Astrocyte of the spinal cord (primary cell): ENCODE results near the gene TDRD15.

Source experiments
- DNase-seq: peaks from one replicate; pipeline ENCODE4 v3.0.0; 2011; ENCODE audit warnings: low read depth, low spot score
- H3K4me3 ChIP-seq: 2 replicates; pipeline ENCODE4 v1.5.1; 2011; ENCODE audit warnings: low read depth, mild to moderate bottlenecking, low read length, moderate library complexity
- in situ Hi-C: cut with HindIII; loops from 2 replicates; pipeline ENCODE4 v1.10.0; 2017; ENCODE audit warnings: low sequenced_read_pairs
- TF ChIP-seq, protein P1 (sequence below): IDR thresholded peaks from 2 replicates; pipeline ENCODE4 v1.5.1; 2012; ENCODE audit warnings: low read depth, mild to moderate bottlenecking, low read length, inconsistent platforms

The TDRD15 gene

DNA sequence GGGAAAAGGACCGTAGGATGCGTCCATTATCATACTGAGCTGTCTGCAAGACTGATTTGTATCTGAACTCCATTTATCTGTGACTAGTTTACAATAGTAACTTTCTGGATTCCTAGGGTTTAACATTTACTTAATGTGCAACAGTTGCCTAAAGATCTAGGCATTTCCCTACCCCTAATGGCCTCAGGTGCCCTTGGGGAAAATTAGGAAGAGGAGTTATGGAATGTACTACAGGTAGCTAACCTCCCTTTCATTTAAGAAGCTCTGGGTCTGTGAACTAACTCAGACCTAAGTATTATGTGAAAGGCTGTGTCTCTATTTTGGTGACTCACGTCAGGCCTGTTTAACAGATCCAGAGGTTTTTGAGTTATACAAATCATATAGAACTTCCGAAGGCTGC lies 59.5 kb downstream of the TDRD15 start:
- in situ Hi-C loops: no loop called here
- no peak overlapping the region for H3K4me3 ChIP-seq
- TF ChIP-seq, protein P1, sequence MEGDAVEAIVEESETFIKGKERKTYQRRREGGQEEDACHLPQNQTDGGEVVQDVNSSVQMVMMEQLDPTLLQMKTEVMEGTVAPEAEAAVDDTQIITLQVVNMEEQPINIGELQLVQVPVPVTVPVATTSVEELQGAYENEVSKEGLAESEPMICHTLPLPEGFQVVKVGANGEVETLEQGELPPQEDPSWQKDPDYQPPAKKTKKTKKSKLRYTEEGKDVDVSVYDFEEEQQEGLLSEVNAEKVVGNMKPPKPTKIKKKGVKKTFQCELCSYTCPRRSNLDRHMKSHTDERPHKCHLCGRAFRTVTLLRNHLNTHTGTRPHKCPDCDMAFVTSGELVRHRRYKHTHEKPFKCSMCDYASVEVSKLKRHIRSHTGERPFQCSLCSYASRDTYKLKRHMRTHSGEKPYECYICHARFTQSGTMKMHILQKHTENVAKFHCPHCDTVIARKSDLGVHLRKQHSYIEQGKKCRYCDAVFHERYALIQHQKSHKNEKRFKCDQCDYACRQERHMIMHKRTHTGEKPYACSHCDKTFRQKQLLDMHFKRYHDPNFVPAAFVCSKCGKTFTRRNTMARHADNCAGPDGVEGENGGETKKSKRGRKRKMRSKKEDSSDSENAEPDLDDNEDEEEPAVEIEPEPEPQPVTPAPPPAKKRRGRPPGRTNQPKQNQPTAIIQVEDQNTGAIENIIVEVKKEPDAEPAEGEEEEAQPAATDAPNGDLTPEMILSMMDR: no peak
- no peak for DNase-seq

DNA sequence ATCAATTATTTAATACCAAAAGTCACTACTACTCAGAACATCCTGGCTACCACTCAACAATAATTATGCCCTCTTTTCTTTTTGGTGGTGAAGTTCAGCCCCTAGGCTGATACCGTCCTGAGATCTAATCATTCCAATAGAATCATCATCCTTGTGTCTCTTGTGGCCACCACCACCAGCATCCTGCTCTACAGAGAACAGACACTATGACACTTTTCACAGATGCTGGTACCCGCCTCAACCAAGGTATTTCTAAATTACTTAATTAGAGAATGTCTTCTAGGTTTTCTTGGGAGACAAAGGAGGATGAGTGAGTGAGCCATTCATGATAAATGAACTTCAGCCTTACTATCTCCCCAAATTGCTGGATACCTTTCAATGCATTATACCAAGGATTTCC lies 60.0 kb downstream of the TDRD15 start:
- TF ChIP-seq, protein P1: no peak
- in situ Hi-C loops: no loop called here
- H3K4me3 ChIP-seq: no peak overlapping the region
- DNase-seq: no peak

DNA sequence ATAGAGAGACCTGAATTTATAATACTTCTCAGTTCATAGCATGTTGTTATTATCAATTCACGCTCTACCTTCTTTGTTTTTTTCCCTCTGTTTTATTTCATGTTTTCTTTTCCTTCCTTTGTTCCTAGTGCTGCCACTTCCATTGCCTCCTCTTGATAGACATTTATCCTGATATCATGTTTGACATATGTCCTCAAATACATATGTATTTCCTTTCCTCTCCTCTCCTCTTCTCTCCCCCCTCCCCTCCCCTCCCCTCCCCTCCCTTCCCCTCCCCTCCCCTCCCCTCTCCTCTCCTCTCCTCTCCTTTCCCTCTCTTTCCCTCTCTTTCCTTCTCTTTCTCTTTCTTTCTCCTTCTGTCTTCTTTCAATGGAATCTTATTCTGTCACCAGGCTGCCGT lies 67.8 kb downstream of the TDRD15 start:
- in situ Hi-C loops: no loop called here
- TF ChIP-seq, protein P1: no peak
- DNase-seq: no peak
- no peak overlapping the region for H3K4me3 ChIP-seq
